HG03025 (cell line): ENCODE results near the gene KIF6.

Experiments used
- ATAC-seq: cut with Tn5 transposase; IDR thresholded peaks from one replicate; pipeline ENCODE4 v1.9.1; 2021; ENCODE audit warnings: mild to moderate bottlenecking, moderate library complexity; ENCODE audit not compliant: unreplicated experiment, low FRiP score

Gene KIF6

GRCh38 chr6:39602601-39603519 is 122.3 kb downstream of the KIF6 start:
- ATAC-seq, result no peak

DNA sequence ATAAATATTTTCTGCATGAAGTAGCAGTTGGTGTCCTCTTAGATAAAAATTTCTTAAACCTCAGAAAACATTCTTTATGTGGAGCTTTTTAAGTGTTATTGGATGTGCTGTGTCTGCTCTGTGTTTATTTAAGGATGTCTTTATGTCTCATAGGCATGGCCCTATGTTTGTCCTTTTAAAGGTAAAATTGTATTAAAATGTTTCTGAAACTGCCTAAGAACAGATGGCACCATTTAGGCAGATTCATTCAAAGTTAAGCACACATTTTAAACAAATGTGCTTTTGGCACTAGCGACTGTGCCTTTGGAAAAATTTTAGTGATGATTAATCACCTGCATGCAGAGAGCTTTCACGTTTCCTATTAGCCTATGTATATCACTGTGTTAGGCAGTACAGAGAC is 125.2 kb downstream of the KIF6 start:
- no peak for ATAC-seq

DNA sequence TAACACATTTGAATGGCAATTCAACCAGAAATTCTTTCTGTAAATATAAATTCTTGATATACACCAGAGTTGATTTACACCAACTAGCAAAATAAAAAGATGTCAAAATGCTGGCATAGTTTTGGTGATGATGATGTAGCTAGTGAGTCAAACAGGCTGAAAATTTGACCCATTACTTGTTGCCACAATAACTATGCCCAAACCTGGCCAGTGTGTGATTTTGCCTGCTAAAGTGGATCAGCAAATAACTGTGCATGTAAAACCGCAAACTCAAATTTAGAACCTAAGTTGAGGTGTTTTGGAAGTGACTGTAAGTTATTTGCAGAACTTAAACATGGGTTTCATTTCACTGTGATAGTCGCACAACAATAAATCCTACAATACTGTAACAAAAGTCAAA is 125.9 kb downstream of the KIF6 start:
- no peak for ATAC-seq

DNA sequence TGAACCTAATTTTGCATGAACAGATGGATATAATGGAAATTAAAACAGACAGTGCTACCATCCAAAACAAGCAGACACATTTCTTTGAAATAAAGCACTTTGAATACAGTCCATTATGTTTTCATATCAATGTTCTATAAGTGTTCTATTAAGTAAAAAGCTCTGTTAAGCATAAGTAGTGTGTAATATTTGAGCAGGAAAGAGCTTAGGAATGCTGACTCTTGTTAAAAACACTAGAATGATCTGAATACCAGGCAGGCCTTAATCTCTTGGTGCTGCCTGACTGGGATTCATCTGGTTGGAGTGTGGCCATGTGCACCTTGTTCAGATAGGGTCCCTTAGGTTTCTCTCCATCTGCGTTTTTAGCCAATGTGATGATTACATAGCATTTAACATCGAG is 130.9 kb downstream of the KIF6 start:
- no peak for ATAC-seq

DNA sequence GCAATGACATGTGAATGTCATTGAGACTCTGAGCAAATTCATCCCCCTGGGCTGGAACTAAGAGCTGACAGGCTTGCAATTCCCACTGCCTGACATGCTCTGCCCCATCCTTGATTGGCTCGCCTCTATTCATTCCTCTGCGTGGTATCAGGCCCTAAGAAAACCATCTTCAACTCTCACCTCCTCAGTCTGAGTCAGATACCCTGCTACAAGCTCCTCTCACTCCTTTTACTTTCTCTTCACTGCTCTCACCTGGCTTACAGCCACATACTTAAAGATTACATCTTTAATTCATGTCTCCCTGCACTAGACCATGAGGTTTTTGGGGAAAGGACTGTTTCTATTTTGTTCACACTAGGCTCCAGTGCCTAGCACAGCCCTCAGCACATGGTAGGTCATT is 131.6 kb downstream of the KIF6 start:
- no peak for ATAC-seq

DNA sequence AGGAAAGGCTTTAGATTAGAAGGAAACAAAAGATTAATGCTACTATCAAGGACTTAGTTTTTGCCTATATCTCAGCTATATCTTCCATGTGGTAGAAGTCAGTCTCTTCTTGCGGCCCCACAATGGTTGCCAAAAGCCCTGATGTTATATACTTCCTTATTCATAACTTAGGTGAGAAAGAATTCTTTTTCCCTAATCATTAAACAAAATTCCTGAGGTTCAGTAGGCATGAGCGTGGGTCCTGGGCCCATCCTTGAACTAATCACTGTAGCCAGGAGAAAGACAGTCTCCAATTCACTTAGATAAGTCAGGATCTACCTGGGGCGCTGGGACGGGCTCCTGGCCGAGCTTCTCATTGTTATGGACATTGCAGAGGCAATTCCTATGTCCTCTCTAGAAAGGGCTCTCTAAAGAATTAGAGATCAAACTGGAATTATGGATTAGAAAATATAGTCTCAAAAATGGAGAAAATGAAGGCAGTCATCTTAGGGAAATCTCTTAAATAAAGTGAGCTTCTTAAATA is 134.3 kb downstream of the KIF6 start:
- no peak for ATAC-seq

- ATAC-seq, result no peak
Measured at GRCh38 chr6:39587080-39587479, 138.1 kb downstream of the KIF6 start.

GRCh38 chr6:39585641-39586040 is 139.6 kb downstream of the KIF6 start:
- no peak for ATAC-seq

DNA sequence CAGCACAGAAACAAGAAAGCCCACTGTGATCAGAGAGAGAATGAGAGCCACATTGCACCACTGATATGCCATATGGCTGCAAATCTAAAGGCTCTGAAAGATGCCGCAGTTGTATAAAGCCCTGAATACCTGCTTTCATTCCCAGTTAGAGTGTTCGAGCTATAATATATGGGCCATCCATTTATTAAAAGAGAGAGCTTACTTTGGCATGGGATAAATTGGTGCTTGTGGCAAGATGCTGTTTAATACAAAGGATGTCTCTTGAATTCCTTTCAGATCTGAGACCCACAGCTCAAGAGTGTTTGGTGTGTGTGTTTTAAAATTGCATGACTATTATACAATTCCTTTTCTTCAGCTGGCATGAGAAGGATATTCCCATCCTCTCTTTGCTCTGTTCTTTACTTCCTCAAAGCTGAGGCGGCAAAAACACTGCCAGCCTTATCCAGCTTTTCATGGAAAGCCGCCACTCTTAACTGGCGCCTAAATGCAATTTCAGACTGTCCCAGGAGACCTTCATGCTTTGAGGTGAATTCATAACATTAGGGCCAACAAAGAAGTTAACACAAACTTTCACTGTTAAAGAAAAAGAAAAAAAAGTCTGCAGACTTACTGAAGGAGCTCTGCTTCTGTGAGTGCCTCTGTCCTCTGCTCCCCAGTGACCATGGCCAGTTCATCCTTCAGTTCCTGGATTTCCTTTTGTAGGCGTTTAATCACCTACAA is 147.6 kb downstream of the KIF6 start:
- no peak for ATAC-seq

- ATAC-seq, result no peak
Measured at GRCh38 chr6:39576556-39577303, 148.5 kb downstream of the KIF6 start.

- ATAC-seq, result no peak
Measured at GRCh38 chr6:39574991-39575390, 150.2 kb downstream of the KIF6 start.

DNA sequence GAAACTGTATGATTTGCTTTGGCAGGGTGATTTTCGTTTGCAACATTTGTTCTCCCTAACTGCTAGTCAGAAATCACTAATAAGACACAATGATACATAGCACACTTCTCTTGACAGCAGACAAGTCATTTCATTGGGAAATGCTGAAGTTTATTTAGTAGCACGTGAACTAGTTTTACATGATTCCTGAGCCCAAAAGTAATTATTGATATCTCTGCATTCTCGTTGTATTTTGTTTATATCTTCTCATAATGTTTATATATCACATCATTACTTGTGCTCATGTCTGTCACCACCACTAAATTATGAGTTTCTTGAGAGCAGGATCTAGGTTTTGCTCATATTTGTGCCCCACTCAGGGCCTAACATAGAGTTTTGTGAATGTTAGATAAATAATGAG is 151.7 kb downstream of the KIF6 start:
- ATAC-seq, result no peak

DNA sequence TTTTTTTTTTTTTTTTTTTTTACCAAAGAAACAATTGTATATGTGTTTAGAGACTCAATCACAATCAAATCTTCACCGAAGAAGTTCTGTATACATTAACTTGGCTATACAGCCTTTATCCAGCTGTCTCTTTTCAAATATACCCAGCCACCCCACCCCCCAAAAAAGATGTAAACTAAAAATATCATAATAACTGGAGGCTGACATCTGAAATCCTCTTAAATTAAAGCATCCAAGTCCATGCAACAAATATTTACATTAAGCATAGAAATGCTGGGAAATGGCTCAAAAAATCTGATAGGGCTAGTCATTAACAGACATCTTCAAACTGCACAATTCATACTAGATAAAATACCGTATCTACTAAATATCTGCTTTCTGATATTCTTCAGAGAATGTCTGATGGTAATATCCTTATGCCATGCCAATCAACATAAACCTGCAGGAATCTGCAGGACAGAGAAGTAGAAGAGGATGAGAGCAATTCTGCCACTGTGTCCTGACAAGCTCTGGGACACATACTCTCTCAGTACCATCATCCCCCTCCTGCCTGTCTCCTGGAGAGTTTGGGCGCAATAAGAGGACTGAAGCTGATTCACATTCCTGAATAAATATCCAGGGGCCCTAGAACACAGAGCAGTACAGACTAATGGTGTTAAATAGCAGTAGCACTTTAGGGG is 152.4 kb downstream of the KIF6 start:
- ATAC-seq, result no peak

GRCh38 chr6:39568896-39569295 is 156.3 kb downstream of the KIF6 start:
- no peak for ATAC-seq

DNA sequence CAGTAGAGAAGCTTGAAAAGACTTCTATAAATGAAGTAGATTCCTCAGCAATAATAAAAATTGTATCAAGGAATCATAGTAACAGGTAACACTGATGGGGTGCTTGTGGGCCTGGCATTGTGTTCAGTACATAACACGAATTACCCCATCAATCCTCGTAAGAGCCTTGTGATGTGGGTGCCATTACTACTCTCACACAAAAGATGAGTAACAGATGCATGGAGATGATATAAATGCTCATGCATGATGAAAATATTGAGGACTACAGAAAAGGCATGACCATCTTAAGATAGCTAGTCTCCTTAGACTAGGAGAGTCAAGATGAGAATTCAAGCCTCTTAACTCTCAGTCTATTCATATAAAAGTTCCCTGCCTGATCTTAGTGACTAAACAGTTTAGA is 158.1 kb downstream of the KIF6 start:
- no peak for ATAC-seq

DNA sequence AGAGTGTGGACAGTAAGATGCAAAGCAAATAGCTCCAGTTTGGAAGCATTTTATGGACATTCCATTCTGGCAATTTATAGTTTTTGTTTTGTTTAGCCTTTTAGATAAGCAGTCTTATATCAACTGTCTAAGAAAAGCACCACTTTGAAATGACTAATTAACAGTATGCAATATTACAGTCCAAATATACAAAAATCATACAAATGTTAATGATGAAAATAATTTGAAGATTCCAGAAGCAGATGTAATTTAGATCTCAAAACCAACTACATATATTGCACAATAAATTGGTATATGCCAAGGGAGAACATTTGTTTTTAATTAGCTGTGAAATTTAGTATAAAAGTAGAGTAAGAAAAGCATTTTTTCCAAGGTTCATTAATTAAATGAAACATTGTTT is 158.8 kb downstream of the KIF6 start:
- no peak for ATAC-seq

- no peak for ATAC-seq
Measured at GRCh38 chr6:39565956-39566355, 159.3 kb downstream of the KIF6 start.

- no peak for ATAC-seq
Measured at GRCh38 chr6:39563566-39564311, 161.5 kb downstream of the KIF6 start.

- ATAC-seq, result no peak
Measured at GRCh38 chr6:39561536-39562266, 163.5 kb downstream of the KIF6 start.
